Measurements from ENCODE around the gene PLEKHG4B. TPM values are rescaled to one million over a fixed set of nuclear protein-coding genes. Genes with fewer than 3 reads are reported as not detected.

PLEKHG4B gene
- total RNA-seq, 1 experiment from 2014 or later = 51.4 TPM

DNA sequence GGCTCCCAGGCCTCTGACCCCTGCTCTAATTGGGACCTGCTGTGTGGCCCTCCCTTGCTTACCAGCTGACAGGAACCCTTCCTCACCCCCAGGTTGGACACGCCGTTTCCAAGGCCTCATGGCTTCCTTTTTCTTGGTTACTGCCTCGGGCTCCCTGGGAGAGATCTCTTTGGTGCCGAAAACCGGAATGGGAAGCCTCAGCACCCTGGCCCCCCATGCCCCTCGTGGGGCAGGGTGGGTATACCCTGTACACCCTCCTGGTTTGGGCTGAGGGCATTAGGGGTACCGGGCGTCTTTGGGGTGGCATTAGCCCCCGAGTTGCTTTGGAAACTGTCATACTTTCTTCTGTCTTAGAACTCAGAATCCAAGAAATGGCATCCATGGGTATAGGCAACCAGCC lies 89.2 kb downstream of the PLEKHG4B start:
- Mint-ChIP-seq H3K27ac (no peak overlapping the region), H3K4me1 (peaks cover 13% of the 10 kb centered on the region), H3K4me3 (no peak overlapping the region), H3K9me3 (no peaks in the 10 kb centered on the region), H3K36me3 (peaks cover 20% of the 10 kb centered on the region), H3K27me3 (ENCODE audit: low read depth) (no peaks in the 10 kb centered on the region)
- TF ChIP-seq ZNF317 (CRISPR knock-in tag; IDR thresholded peaks at IDR 0.05; ENCODE audit: borderline replicate concordance, low read depth) = no peak
- TF ChIP-seq, protein P1, sequence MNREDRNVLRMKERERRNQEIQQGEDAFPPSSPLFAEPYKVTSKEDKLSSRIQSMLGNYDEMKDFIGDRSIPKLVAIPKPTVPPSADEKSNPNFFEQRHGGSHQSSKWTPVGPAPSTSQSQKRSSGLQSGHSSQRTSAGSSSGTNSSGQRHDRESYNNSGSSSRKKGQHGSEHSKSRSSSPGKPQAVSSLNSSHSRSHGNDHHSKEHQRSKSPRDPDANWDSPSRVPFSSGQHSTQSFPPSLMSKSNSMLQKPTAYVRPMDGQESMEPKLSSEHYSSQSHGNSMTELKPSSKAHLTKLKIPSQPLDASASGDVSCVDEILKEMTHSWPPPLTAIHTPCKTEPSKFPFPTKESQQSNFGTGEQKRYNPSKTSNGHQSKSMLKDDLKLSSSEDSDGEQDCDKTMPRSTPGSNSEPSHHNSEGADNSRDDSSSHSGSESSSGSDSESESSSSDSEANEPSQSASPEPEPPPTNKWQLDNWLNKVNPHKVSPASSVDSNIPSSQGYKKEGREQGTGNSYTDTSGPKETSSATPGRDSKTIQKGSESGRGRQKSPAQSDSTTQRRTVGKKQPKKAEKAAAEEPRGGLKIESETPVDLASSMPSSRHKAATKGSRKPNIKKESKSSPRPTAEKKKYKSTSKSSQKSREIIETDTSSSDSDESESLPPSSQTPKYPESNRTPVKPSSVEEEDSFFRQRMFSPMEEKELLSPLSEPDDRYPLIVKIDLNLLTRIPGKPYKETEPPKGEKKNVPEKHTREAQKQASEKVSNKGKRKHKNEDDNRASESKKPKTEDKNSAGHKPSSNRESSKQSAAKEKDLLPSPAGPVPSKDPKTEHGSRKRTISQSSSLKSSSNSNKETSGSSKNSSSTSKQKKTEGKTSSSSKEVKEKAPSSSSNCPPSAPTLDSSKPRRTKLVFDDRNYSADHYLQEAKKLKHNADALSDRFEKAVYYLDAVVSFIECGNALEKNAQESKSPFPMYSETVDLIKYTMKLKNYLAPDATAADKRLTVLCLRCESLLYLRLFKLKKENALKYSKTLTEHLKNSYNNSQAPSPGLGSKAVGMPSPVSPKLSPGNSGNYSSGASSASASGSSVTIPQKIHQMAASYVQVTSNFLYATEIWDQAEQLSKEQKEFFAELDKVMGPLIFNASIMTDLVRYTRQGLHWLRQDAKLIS (CRISPR knock-in tag; IDR thresholded peaks at IDR 0.05; ENCODE audit: borderline replicate concordance) = no peak
- no peak for TF ChIP-seq IRF2 (CRISPR knock-in tag; IDR thresholded peaks at IDR 0.05; ENCODE audit: borderline replicate concordance, low read depth)
- ChIA-PET POLR2A (no interaction called here), CTCF (no interaction called here)
- no peak for DNase-seq (ENCODE audit: low spot score)
- no peak for ATAC-seq

DNA sequence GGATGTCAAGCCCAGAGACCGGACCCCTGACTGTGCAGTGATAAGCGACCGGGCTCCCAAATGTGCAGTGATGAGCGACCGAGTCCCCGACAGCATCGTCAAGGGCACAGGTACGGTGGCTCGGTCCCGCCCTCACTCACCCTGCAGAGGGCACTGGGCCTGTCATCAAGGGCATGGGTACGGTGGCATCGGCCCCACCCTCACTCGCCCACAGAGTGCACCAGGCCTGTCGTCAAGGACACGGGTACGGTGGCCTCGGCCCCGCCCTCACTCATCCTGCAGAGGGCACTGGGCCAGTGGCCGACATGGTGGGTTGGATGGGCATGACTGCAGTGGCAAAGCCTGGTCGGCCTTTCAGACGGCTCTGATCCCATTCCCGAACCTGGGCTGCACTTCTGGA lies 89.6 kb downstream of the PLEKHG4B start:
- CTCF ChIA-PET = no interaction called here
- Mint-ChIP-seq H3K27ac (no peak overlapping the region), H3K9me3 (no peaks in the 10 kb centered on the region), H3K4me1 (peaks cover 13% of the 10 kb centered on the region), H3K27me3 (ENCODE audit: low read depth) (no peaks in the 10 kb centered on the region), H3K36me3 (peaks cover 20% of the 10 kb centered on the region), H3K4me3 (no peak overlapping the region)
- DNase-seq (ENCODE audit: low spot score) (no peak), ATAC-seq (no peak)
- POLR2A ChIA-PET = no interaction called here
- TF ChIP-seq TP53 (CRISPR knock-in tag; IDR thresholded peaks at IDR 0.05) (no peak), JUN (CRISPR knock-in tag; IDR thresholded peaks at IDR 0.05) (no peak), GABPB1 (CRISPR knock-in tag; IDR thresholded peaks at IDR 0.05) (no peak), PRRX2 (CRISPR knock-in tag; IDR thresholded peaks at IDR 0.05) (no peak), ZNF263 (CRISPR knock-in tag; IDR thresholded peaks at IDR 0.05; ENCODE audit: low read depth) (no peak), HMGA2 (CRISPR knock-in tag; IDR thresholded peaks at IDR 0.05) (no peak), MXD4 (CRISPR knock-in tag; IDR thresholded peaks at IDR 0.05; ENCODE audit: borderline replicate concordance) (no peak), ZNF396 (CRISPR knock-in tag; IDR thresholded peaks at IDR 0.05; ENCODE audit: borderline replicate concordance) (no peak), ZNF138 (CRISPR knock-in tag; conservative IDR thresholded peaks at IDR 0.05) (no peak), OVOL2 (CRISPR knock-in tag; IDR thresholded peaks at IDR 0.05; ENCODE audit: borderline replicate concordance) (no peak), ZNF425 (CRISPR knock-in tag; conservative IDR thresholded peaks at IDR 0.05) (no peak), GRHL2 (CRISPR knock-in tag; IDR thresholded peaks at IDR 0.05; ENCODE audit: insufficient replicate concordance, severe bottlenecking) (no peak), MLX (CRISPR knock-in tag; IDR thresholded peaks at IDR 0.05) (no peak), ZNF219 (CRISPR knock-in tag; IDR thresholded peaks at IDR 0.05; ENCODE audit: borderline replicate concordance) (no peak), SMAD4 (CRISPR knock-in tag; IDR thresholded peaks at IDR 0.05) (no peak), SMAD3 (CRISPR knock-in tag; IDR thresholded peaks at IDR 0.05; ENCODE audit: borderline replicate concordance) (no peak)
- TF ChIP-seq, protein P2, sequence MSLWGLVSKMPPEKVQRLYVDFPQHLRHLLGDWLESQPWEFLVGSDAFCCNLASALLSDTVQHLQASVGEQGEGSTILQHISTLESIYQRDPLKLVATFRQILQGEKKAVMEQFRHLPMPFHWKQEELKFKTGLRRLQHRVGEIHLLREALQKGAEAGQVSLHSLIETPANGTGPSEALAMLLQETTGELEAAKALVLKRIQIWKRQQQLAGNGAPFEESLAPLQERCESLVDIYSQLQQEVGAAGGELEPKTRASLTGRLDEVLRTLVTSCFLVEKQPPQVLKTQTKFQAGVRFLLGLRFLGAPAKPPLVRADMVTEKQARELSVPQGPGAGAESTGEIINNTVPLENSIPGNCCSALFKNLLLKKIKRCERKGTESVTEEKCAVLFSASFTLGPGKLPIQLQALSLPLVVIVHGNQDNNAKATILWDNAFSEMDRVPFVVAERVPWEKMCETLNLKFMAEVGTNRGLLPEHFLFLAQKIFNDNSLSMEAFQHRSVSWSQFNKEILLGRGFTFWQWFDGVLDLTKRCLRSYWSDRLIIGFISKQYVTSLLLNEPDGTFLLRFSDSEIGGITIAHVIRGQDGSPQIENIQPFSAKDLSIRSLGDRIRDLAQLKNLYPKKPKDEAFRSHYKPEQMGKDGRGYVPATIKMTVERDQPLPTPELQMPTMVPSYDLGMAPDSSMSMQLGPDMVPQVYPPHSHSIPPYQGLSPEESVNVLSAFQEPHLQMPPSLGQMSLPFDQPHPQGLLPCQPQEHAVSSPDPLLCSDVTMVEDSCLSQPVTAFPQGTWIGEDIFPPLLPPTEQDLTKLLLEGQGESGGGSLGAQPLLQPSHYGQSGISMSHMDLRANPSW (CRISPR knock-in tag; conservative IDR thresholded peaks at IDR 0.05; ENCODE audit: low read depth) = no peak
- TF ChIP-seq, protein P3, sequence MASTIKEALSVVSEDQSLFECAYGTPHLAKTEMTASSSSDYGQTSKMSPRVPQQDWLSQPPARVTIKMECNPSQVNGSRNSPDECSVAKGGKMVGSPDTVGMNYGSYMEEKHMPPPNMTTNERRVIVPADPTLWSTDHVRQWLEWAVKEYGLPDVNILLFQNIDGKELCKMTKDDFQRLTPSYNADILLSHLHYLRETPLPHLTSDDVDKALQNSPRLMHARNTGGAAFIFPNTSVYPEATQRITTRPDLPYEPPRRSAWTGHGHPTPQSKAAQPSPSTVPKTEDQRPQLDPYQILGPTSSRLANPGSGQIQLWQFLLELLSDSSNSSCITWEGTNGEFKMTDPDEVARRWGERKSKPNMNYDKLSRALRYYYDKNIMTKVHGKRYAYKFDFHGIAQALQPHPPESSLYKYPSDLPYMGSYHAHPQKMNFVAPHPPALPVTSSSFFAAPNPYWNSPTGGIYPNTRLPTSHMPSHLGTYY (CRISPR knock-in tag; IDR thresholded peaks at IDR 0.05) = no peak
- TF ChIP-seq, protein P4, sequence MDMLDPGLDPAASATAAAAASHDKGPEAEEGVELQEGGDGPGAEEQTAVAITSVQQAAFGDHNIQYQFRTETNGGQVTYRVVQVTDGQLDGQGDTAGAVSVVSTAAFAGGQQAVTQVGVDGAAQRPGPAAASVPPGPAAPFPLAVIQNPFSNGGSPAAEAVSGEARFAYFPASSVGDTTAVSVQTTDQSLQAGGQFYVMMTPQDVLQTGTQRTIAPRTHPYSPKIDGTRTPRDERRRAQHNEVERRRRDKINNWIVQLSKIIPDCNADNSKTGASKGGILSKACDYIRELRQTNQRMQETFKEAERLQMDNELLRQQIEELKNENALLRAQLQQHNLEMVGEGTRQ (CRISPR knock-in tag; IDR thresholded peaks at IDR 0.05) = no peak

All from WTC11 (cell line).